CD4-positive, alpha-beta memory T cell (primary cell): ENCODE measurements around the gene TOGARAM2. TPM values are rescaled to one million over a fixed set of nuclear protein-coding genes. Genes with fewer than 3 reads are reported as not detected.

Experiments
- CTCF ChIA-PET: fragments of 350-600 bp; sonication (Branson Sonifier 250); formaldehyde crosslinking; loops from one replicate; lab custom pipeline; 2021; ENCODE audit warnings: inconsistent platforms; ENCODE audit not compliant: partially characterized antibody; lab: Charles Lee
- POLR2A ChIA-PET: fragments of 350-600 bp; sonication (Branson Sonifier 250); formaldehyde crosslinking; loops from one replicate; lab custom pipeline; 2021; ENCODE audit not compliant: partially characterized antibody; lab: Charles Lee
- DNase-seq, 5 donors: peaks; one replicate each; pipeline versions ENCODE4 v3.0.0 to v3.0.0-alpha.2; 2020 to 2022; ENCODE audit warnings: mixed read lengths in 1 of 5
- H3K27ac ChIP-seq: one replicate; pipeline ENCODE4 v1.7.0; 2013; ENCODE audit warnings: low read depth, low read length
- H3K27me3 ChIP-seq: 2 replicates; pipeline ENCODE4 v1.7.0; 2013; ENCODE audit warnings: mild to moderate bottlenecking, low read length, moderate library complexity; ENCODE audit not compliant: insufficient read depth
- H3K36me3 ChIP-seq: 2 replicates; pipeline ENCODE4 v1.7.0; 2013; ENCODE audit warnings: mild to moderate bottlenecking, low read length, moderate library complexity; ENCODE audit not compliant: insufficient read depth
- H3K4me1 ChIP-seq: 2 replicates; pipeline ENCODE4 v1.7.0; 2013; ENCODE audit warnings: mild to moderate bottlenecking, low read length, moderate library complexity; ENCODE audit not compliant: insufficient read depth
- H3K4me3 ChIP-seq, 2 donors: one replicate each; pipeline ENCODE4 v1.7.0; 2013; ENCODE audit warnings: low read length in 2 of 2, mild to moderate bottlenecking in 1 of 2
- H3K9me3 ChIP-seq, 2 donors: one replicate each; pipeline ENCODE4 v1.7.0; 2013; ENCODE audit warnings: low read length in 2 of 2, control low read depth in 1 of 2; ENCODE audit not compliant: control insufficient read depth in 1 of 2
- H3K27ac Mint-ChIP-seq, 7 donors: one replicate each; pipeline ENCODE4 v1.8.0; 2020 to 2021; ENCODE audit warnings: mixed read lengths in 7 of 7, mild to moderate bottlenecking in 6 of 7, inconsistent platforms in 3 of 7, moderate library complexity in 3 of 7
- H3K27me3 Mint-ChIP-seq, 2 donors: one replicate each; pipeline ENCODE4 v1.8.0; 2020 to 2021; ENCODE audit warnings: mixed read lengths in 2 of 2
- H3K36me3 Mint-ChIP-seq, 2 donors: one replicate each; pipeline ENCODE4 v1.8.0; 2020 to 2021; ENCODE audit warnings: mixed read lengths in 2 of 2, inconsistent platforms in 1 of 2, mild to moderate bottlenecking in 1 of 2
- H3K4me1 Mint-ChIP-seq, 4 donors: one replicate each; pipeline ENCODE4 v1.8.0; 2020 to 2021; ENCODE audit warnings: mixed read lengths in 4 of 4, mild to moderate bottlenecking in 1 of 4
- H3K4me3 Mint-ChIP-seq, 8 donors: one replicate each; pipeline ENCODE4 v1.8.0; 2020 to 2021; ENCODE audit warnings: mixed read lengths in 8 of 8, mild to moderate bottlenecking in 7 of 8, moderate library complexity in 6 of 8, inconsistent platforms in 3 of 8
- H3K9me3 Mint-ChIP-seq, 8 donors: one replicate each; pipeline ENCODE4 v1.8.0; 2020 to 2021; ENCODE audit warnings: mixed read lengths in 8 of 8, mild to moderate bottlenecking in 5 of 8, inconsistent platforms in 3 of 8, moderate library complexity in 1 of 8
- intact Hi-C: fragments of 100-400 bp; cut with micrococcal nuclease; formaldehyde crosslinking; loops from one replicate; pipeline ENCODE4 v1.15.1; 2023
- polyA plus RNA-seq, 2 donors: library from polyadenylated mRNA; unstranded; fragments of 300-500 nt; fragmentation: Illumina TruSeq; gene quantifications; one replicate each; pipeline ENCODE4 v1.2.3, GENCODE V29; 2021
- total RNA-seq, 2 experiments: library from RNA; stranded (reverse); gene quantifications; one replicate each; pipeline ENCODE4 v1.2.3, GENCODE V29; 2021

TOGARAM2 gene
- total and polyA plus RNA-seq, 4 experiments from 2014 or later, result 0.46 to 2.7 (median 1.7) TPM

GRCh38 chr2:29063646-29064345 lies 82.7 kb downstream of the TOGARAM2 start:
- Histone ChIP-seq H3K4me3 (no peak overlapping the region), H3K27me3 (no peaks in the 10 kb centered on the region), H3K27ac (no peak overlapping the region), H3K9me3 (no peaks in the 10 kb centered on the region), H3K36me3 (no peaks in the 10 kb centered on the region), H3K4me1 (no peaks in the 10 kb centered on the region)
- Mint-ChIP-seq H3K36me3 (no peaks in the 10 kb centered on the region), H3K27ac (no peak overlapping the region), H3K9me3 (peaks cover 0 to 2% (median 0%) of the 10 kb centered on the region in 8 donors), H3K27me3 (no peaks in the 10 kb centered on the region), H3K4me3 (no peak overlapping the region), H3K4me1 (peaks cover 0 to 4% (median 0%) of the 10 kb centered on the region in 4 donors)
- intact Hi-C loops, result no loop called here
- ChIA-PET POLR2A (no interaction called here), CTCF (interaction anchor here (1.0 kb wide), 1 partner anchor 13 kb away, joined by 4 read pairs; no protein-coding TSS in a partner anchor)
- no peak for DNase-seq

- ChIA-PET POLR2A (no interaction called here), CTCF (interaction anchor here (1.0 kb wide), 1 partner anchor 13 kb away, joined by 4 read pairs; no protein-coding TSS in a partner anchor)
- Histone ChIP-seq H3K27ac (no peak overlapping the region), H3K4me3 (no peak overlapping the region), H3K4me1 (no peaks in the 10 kb centered on the region), H3K9me3 (no peaks in the 10 kb centered on the region), H3K27me3 (no peaks in the 10 kb centered on the region), H3K36me3 (no peaks in the 10 kb centered on the region)
- DNase-seq, result no peak
- H3K9me3 Mint-ChIP-seq, result peaks cover 0 to 2% (median 0%) of the 10 kb centered on the region in 8 donors
- peaks cover 0 to 4% (median 0%) of the 10 kb centered on the region in 4 donors for H3K4me1 Mint-ChIP-seq
- intact Hi-C loops, result no loop called here
- H3K4me3 Mint-ChIP-seq, result no peak overlapping the region
- H3K36me3 Mint-ChIP-seq, result no peaks in the 10 kb centered on the region
- no peak overlapping the region for H3K27ac Mint-ChIP-seq
- H3K27me3 Mint-ChIP-seq, result no peaks in the 10 kb centered on the region
Measured at GRCh38 chr2:29064346-29064715, 83.2 kb downstream of the TOGARAM2 start.

GRCh38 chr2:29064746-29065067 lies 83.6 kb downstream of the TOGARAM2 start:
- no peak overlapping the region for H3K4me3 Mint-ChIP-seq
- CTCF ChIA-PET, result no interaction called here

GRCh38 chr2:29065068-29065811 lies 84.1 kb downstream of the TOGARAM2 start:
- Histone ChIP-seq H3K4me1 (no peaks in the 10 kb centered on the region), H3K27ac (no peak overlapping the region), H3K4me3 (no peak overlapping the region), H3K27me3 (no peaks in the 10 kb centered on the region), H3K9me3 (no peaks in the 10 kb centered on the region), H3K36me3 (no peaks in the 10 kb centered on the region)
- ChIA-PET POLR2A (no interaction called here), CTCF (no interaction called here)
- DNase-seq, result no peak
- H3K27me3 Mint-ChIP-seq, result no peaks in the 10 kb centered on the region
- intact Hi-C loops, result no loop called here
- H3K4me1 Mint-ChIP-seq, result no peaks in the 10 kb centered on the region
- no peaks in the 10 kb centered on the region for H3K36me3 Mint-ChIP-seq
- no peak overlapping the region for H3K4me3 Mint-ChIP-seq
- no peak overlapping the region for H3K27ac Mint-ChIP-seq
- peaks cover 0 to 2% (median 0%) of the 10 kb centered on the region in 8 donors for H3K9me3 Mint-ChIP-seq

More at GRCh38 chr2:29064746-29065067, 83.6 kb downstream of the TOGARAM2 start:
- Histone ChIP-seq H3K27me3 (no peaks in the 10 kb centered on the region), H3K4me1 (no peaks in the 10 kb centered on the region), H3K27ac (no peak overlapping the region), H3K4me3 (no peak overlapping the region), H3K36me3 (no peaks in the 10 kb centered on the region), H3K9me3 (no peaks in the 10 kb centered on the region)
- Mint-ChIP-seq H3K9me3 (peaks cover 0 to 2% (median 0%) of the 10 kb centered on the region in 8 donors), H3K36me3 (no peaks in the 10 kb centered on the region), H3K27ac (no peak overlapping the region), H3K27me3 (no peaks in the 10 kb centered on the region), H3K4me1 (peaks cover 0 to 2% (median 0%) of the 10 kb centered on the region in 4 donors)
- POLR2A ChIA-PET, result no interaction called here
- intact Hi-C loops, result no loop called here
- DNase-seq, result no peak

- H3K36me3 Mint-ChIP-seq, result no peaks in the 10 kb centered on the region
- intact Hi-C loops, result no loop called here
- Histone ChIP-seq H3K9me3 (no peaks in the 10 kb centered on the region), H3K27me3 (no peaks in the 10 kb centered on the region), H3K36me3 (no peaks in the 10 kb centered on the region), H3K4me3 (no peak overlapping the region), H3K4me1 (no peaks in the 10 kb centered on the region), H3K27ac (no peak overlapping the region)
- no peaks in the 10 kb centered on the region for H3K27me3 Mint-ChIP-seq
- H3K4me1 Mint-ChIP-seq, result no peaks in the 10 kb centered on the region
- no peak for DNase-seq
- peaks cover 0 to 2% (median 0%) of the 10 kb centered on the region in 8 donors for H3K9me3 Mint-ChIP-seq
- no peak overlapping the region for H3K27ac Mint-ChIP-seq
- no peak overlapping the region for H3K4me3 Mint-ChIP-seq
- ChIA-PET POLR2A (no interaction called here), CTCF (no interaction called here)
Measured at GRCh38 chr2:29066271-29066860, 85.3 kb downstream of the TOGARAM2 start.

GRCh38 chr2:29066997-29067605 lies 86.0 kb downstream of the TOGARAM2 start:
- no peak for DNase-seq
- CTCF ChIA-PET, result no interaction called here

GRCh38 chr2:29068513-29068912 lies 87.4 kb downstream of the TOGARAM2 start:
- H3K27me3 ChIP-seq, result no peaks in the 10 kb centered on the region
- Mint-ChIP-seq H3K27me3 (no peaks in the 10 kb centered on the region), H3K27ac (no peak overlapping the region), H3K4me1 (no peaks in the 10 kb centered on the region), H3K9me3 (no peaks in the 10 kb centered on the region), H3K4me3 (no peak overlapping the region), H3K36me3 (no peaks in the 10 kb centered on the region)
- H3K4me3 ChIP-seq, result no peak overlapping the region
- no peaks in the 10 kb centered on the region for H3K9me3 ChIP-seq
- ChIA-PET CTCF (no interaction called here), POLR2A (no interaction called here)
- intact Hi-C loops, result no loop called here
- no peaks in the 10 kb centered on the region for H3K36me3 ChIP-seq
- no peak overlapping the region for H3K27ac ChIP-seq
- no peak for DNase-seq
- H3K4me1 ChIP-seq, result no peaks in the 10 kb centered on the region

More at GRCh38 chr2:29066997-29067605, 86.0 kb downstream of the TOGARAM2 start:
- intact Hi-C loops, result no loop called here
- Mint-ChIP-seq H3K9me3 (peaks cover 0 to 2% (median 0%) of the 10 kb centered on the region in 8 donors), H3K36me3 (no peaks in the 10 kb centered on the region), H3K4me1 (no peaks in the 10 kb centered on the region), H3K27ac (no peak overlapping the region), H3K27me3 (no peaks in the 10 kb centered on the region), H3K4me3 (no peak overlapping the region)
- H3K27ac ChIP-seq, result no peak overlapping the region
- H3K27me3 ChIP-seq, result no peaks in the 10 kb centered on the region
- H3K9me3 ChIP-seq, result no peaks in the 10 kb centered on the region
- POLR2A ChIA-PET, result no interaction called here
- no peaks in the 10 kb centered on the region for H3K4me1 ChIP-seq
- no peaks in the 10 kb centered on the region for H3K36me3 ChIP-seq
- no peak overlapping the region for H3K4me3 ChIP-seq
